Loucy (cell line): ENCODE measurements around the gene TSPAN9.
A peak's percentile ranks its signal among the peaks of the same experiment; 100 is the strongest.

Experiments
- H2AFZ ChIP-seq: fragments of 200-600 bp; sonication (generic); 2 replicates; pipeline ENCODE4 v1.6.0; 2016; ENCODE audit warnings: antibody characterized with exemption, mild to moderate bottlenecking, low read length, moderate library complexity
- H3F3A ChIP-seq: fragments of 200-600 bp; 2 replicates; pipeline ENCODE4 v1.6.0; 2016; ENCODE audit warnings: antibody characterized with exemption, low read depth, mild to moderate bottlenecking
- H3K27me3 ChIP-seq: fragments of 200-600 bp; sonication (generic); 2 replicates; pipeline ENCODE4 v1.6.1; 2014; ENCODE audit warnings: low read length, mild to moderate bottlenecking; ENCODE audit not compliant: insufficient read depth, poor library complexity, severe bottlenecking
- H3K36me3 ChIP-seq: fragments of 200-600 bp; sonication (generic); 2 replicates; pipeline ENCODE4 v1.6.1; 2016; ENCODE audit warnings: low read length; ENCODE audit not compliant: insufficient read depth
- H3K4me1 ChIP-seq: fragments of 200-600 bp; sonication (generic); 2 replicates; pipeline ENCODE4 v1.5.1; 2014; ENCODE audit warnings: low read length, mild to moderate bottlenecking; ENCODE audit not compliant: insufficient read depth, poor library complexity, severe bottlenecking
- H3K4me2 ChIP-seq: fragments of 200-600 bp; sonication (generic); 2 replicates; pipeline ENCODE4 v1.6.0; 2014; ENCODE audit warnings: antibody characterized with exemption, low read length, low read depth, mild to moderate bottlenecking; ENCODE audit not compliant: poor library complexity, severe bottlenecking
- H3K4me3 ChIP-seq: fragments of 200-600 bp; sonication (generic); 2 replicates; pipeline ENCODE4 v1.5.1; 2014; ENCODE audit warnings: low read length, mild to moderate bottlenecking, mixed read lengths; ENCODE audit not compliant: poor library complexity, severe bottlenecking
- H3K79me2 ChIP-seq: fragments of 200-600 bp; sonication (generic); 2 replicates; pipeline ENCODE4 v1.6.1; 2014; ENCODE audit warnings: low read length; ENCODE audit not compliant: insufficient read depth
- H3K9ac ChIP-seq: fragments of 200-600 bp; sonication (generic); 2 replicates; pipeline ENCODE4 v1.6.0; 2014; ENCODE audit warnings: mild to moderate bottlenecking, low read depth, low read length, moderate library complexity; ENCODE audit not compliant: poor library complexity, severe bottlenecking
- H3K9me2 ChIP-seq: fragments of 200-600 bp; sonication (generic); replicated peaks from 2 replicates; pipeline ENCODE4 v1.6.1; 2016; ENCODE audit warnings: low read depth, low read length, mixed read lengths
- H3K9me3 ChIP-seq: fragments of 200-600 bp; sonication (generic); 2 replicates; pipeline ENCODE4 v1.6.1; 2014; ENCODE audit warnings: mild to moderate bottlenecking, antibody characterized with exemption, low read length, low read depth; ENCODE audit not compliant: insufficient read depth
- H4K20me1 ChIP-seq: fragments of 200-600 bp; sonication (generic); 2 replicates; pipeline ENCODE4 v1.6.0; 2014; ENCODE audit warnings: antibody characterized with exemption, low read length, mild to moderate bottlenecking; ENCODE audit not compliant: insufficient read depth, poor library complexity, severe bottlenecking
- EZH2phosphoT487 ChIP-seq: fragments of 200-600 bp; IDR thresholded peaks from 2 replicates; pipeline ENCODE4 v1.6.1; 2018; ENCODE audit warnings: antibody characterized with exemption, mild to moderate bottlenecking, moderate library complexity, borderline replicate concordance
- TF ChIP-seq, protein P1 (sequence below): fragments of 200-600 bp; sonication (generic); conservative IDR thresholded peaks from 2 replicates; pipeline ENCODE4 v1.5.1; 2014; ENCODE audit warnings: mild to moderate bottlenecking, antibody characterized with exemption, low read length

TSPAN9 gene

DNA sequence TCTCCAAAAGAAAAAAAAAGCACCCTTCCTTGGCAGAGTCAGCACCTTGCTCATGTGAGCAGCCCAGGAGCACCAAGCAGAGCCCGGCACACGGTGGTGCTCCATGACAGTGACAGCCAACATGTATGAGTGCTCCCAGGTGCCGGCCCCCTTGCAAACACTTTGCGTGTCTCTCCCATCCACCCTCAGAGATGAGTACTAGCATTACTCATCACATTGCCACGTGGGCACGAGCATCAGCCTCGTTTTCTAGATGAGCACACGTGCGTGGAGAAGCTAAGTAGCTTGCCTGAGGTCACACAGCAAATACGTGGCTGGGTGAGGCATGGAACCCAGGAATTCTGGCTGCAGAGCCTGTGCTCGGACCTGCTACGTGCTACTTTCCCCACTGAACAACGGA lies 235.9 kb downstream of the TSPAN9 start:
- Histone ChIP-seq H2AFZ (no peak overlapping the region), H3K4me3 (no peak overlapping the region), H3K4me1 (no peaks in the 10 kb centered on the region), H3K36me3 (no peaks in the 10 kb centered on the region), H3K9me2 (no peaks in the 10 kb centered on the region), H4K20me1 (no peaks in the 10 kb centered on the region), H3K9ac (no peak overlapping the region), H3K79me2 (no peaks in the 10 kb centered on the region), H3K4me2 (no peak overlapping the region), H3K9me3 (no peaks in the 10 kb centered on the region), H3K27me3 (no peaks in the 10 kb centered on the region), H3F3A (no peaks in the 10 kb centered on the region)
- no peak for TF ChIP-seq EZH2phosphoT487

DNA sequence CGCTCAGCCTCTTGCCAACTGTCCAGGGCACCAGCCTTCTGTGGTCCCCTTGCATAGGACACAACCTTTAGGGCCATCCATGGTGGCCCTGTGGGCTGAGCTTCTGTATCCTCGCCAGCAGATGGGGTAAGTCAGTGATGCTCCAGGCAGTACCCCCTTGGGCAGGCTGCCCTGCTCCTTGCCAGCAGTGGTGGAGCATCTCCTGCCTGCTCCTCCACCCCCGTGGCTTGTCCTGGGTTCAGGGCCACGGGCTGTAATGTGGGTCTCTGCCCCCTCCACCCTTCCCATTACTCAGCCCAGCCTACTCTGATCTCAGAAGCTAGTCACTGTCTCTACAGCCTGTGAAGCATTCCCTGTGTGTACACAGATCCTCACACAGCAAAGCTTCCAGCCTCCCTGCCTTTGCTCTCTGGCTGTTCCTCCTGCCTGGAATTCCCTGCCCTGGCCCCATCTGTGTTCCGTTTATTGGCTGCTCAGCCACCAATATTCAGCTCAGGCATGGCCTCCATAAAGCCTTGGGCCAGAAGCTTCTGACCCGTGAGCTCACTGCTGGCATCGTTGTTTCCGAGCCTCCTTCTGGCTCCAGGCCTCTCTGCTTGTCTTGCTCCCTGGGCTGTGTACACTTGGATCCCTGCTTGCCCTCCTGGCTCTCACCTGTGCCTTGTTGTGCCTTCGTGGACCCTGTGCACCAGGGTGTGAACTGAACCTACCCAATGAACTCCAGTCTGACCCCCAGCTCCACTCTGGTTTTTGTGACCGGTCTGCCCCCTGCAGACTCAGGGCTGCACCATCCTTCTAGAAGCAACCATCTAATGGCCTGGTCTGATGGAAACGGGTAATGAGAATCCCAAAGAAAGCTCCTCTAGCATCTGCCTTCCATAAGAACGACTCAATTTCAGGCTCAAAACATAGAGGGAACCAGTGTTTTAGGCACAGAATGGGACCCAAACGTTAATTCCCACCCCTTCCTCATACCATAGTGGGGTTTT lies 236.8 kb downstream of the TSPAN9 start:
- Histone ChIP-seq H3K9ac (no peak overlapping the region), H3K36me3 (no peaks in the 10 kb centered on the region), H2AFZ (no peak overlapping the region), H3K4me1 (no peaks in the 10 kb centered on the region), H4K20me1 (no peaks in the 10 kb centered on the region), H3K9me2 (no peaks in the 10 kb centered on the region), H3K4me3 (no peak overlapping the region), H3F3A (no peaks in the 10 kb centered on the region), H3K9me3 (no peaks in the 10 kb centered on the region), H3K79me2 (no peaks in the 10 kb centered on the region), H3K4me2 (no peak overlapping the region), H3K27me3 (no peaks in the 10 kb centered on the region)
- no peak for TF ChIP-seq EZH2phosphoT487
- TF ChIP-seq, protein P1, sequence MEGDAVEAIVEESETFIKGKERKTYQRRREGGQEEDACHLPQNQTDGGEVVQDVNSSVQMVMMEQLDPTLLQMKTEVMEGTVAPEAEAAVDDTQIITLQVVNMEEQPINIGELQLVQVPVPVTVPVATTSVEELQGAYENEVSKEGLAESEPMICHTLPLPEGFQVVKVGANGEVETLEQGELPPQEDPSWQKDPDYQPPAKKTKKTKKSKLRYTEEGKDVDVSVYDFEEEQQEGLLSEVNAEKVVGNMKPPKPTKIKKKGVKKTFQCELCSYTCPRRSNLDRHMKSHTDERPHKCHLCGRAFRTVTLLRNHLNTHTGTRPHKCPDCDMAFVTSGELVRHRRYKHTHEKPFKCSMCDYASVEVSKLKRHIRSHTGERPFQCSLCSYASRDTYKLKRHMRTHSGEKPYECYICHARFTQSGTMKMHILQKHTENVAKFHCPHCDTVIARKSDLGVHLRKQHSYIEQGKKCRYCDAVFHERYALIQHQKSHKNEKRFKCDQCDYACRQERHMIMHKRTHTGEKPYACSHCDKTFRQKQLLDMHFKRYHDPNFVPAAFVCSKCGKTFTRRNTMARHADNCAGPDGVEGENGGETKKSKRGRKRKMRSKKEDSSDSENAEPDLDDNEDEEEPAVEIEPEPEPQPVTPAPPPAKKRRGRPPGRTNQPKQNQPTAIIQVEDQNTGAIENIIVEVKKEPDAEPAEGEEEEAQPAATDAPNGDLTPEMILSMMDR = peak; percentile 58

- Histone ChIP-seq H3K36me3 (no peaks in the 10 kb centered on the region), H3K79me2 (no peaks in the 10 kb centered on the region), H3K9me3 (no peaks in the 10 kb centered on the region), H3F3A (no peaks in the 10 kb centered on the region), H4K20me1 (no peaks in the 10 kb centered on the region), H3K9me2 (no peaks in the 10 kb centered on the region), H2AFZ (no peak overlapping the region), H3K4me1 (no peaks in the 10 kb centered on the region), H3K4me3 (no peak overlapping the region), H3K4me2 (no peak overlapping the region), H3K9ac (no peak overlapping the region), H3K27me3 (no peaks in the 10 kb centered on the region)
- TF ChIP-seq, protein P1 = no peak
- TF ChIP-seq EZH2phosphoT487 = no peak
Measured at GRCh38 chr12:3315201-3315661, 238.1 kb downstream of the TSPAN9 start.
